Posterior vena cava (tissue), 2 donors: ENCODE data around the gene LRRTM1. TPM values are rescaled to one million over a fixed set of nuclear protein-coding genes. Genes with fewer than 3 reads are reported as not detected.

Experiments used
- DNase-seq: peaks from one replicate; pipeline ENCODE4 v3.0.0-alpha.2; 2020; ENCODE audit warnings: low spot score
- intact Hi-C, 2 donors: fragments of 100-400 bp; cut with DNase I; formaldehyde crosslinking; loops; one replicate each; pipeline versions ENCODE4 v1.14.1 to v1.14.2; 2022 to 2023
- total RNA-seq, 2 donors: library from RNA; stranded (reverse); fragmentation: NEBNext Ultra II Directional; extraction: Animal tissue kit (Norgen Biotek cat#: 25700); gene quantifications; one replicate each; pipeline ENCODE4 v1.2.1, GENCODE V29; 2021
- donor health status: DM: yes; HTN: yes; CAD: no.
- donor health status: DM: yes; HTN: yes; CAD: no.

LRRTM1 gene
- total RNA-seq, 2 donors from 2014 or later, result 0.10 TPM; not detected in 1

DNA sequence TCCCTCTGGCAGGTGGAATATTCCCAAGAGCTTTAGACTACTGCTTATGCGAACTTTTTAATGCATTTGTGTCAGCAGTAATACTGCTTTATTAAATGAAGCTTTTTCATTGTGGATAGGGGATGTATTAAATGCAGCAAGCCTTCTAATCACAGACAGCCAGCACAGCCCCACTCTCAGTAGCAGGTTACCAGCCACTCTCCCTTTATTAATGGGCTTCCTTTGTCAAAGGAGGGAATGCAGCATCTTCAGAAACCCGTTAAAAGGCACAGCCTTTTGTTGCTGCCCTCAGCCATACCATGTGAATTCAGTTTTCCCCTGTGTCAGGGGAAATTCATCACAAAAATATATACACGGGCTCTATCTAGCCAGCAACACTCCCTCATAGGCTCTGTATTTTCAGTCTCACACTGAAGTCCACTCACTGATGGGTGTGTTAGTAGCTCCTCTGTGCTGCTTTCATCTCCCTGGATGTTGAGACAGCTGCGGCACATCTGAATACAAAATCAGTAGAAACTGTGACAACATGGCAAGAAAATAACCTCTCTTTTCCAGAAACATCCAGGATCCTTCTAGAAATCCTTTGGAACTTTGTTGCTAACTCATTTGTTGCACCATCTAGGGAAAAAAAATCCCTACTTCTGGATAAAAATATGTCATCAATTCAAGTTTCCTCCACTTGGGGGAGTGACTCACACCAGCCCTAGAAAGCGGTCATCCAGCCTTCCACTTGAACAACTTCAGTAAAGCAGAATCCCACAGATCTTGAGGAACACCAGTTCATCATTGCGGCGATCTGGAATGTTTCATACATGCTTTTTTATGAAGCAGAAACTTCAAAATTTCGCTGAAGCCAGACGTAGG lies 48.4 kb downstream of the LRRTM1 start:
- DNase-seq, result no peak
- intact Hi-C loops, result no loop called here

GRCh38 chr2:80252294-80252986 lies 52.1 kb downstream of the LRRTM1 start:
- DNase-seq, result no peak
- intact Hi-C loops, result no loop called here
